ENCODE results near the gene CGREF1. TPM values are rescaled to one million over a fixed set of nuclear protein-coding genes. Genes with fewer than 3 reads are reported as not detected.
A peak's percentile ranks its signal among the peaks of the same experiment; 100 is the strongest.

CGREF1 gene
- polyA plus RNA-seq, 1 of the 3 experiments (the other 2 are of a cell fraction) = 18.3 TPM

- peak overlapping the region; percentile 61; the same call in 1 of the 2 replicates for H3K9ac ChIP-seq
- no peaks in the 10 kb centered on the region for H3K27me3 ChIP-seq (ENCODE audit: insufficient read depth)
- H2AFZ ChIP-seq (ENCODE audit: low read depth) = peak overlapping the region; percentile 74; the same call in 1 of the 2 replicates
- H3K9me2 ChIP-seq = no peaks in the 10 kb centered on the region
- H3K36me3 ChIP-seq (replicated peaks in 1 of 2; ENCODE audit: control insufficient read depth in 1 of 2, insufficient read depth in 2 of 2, low read length in 1 of 2) = peaks cover 9 to 38% of the 10 kb centered on the region in 2 experiments
- peak overlapping the region; percentile 89 for H3K4me2 ChIP-seq
- peak overlapping the region; percentile 37 to 89; a peak in 3 of 4 replicates for H3K27ac ChIP-seq (ENCODE audit: low read depth in 2 of 2, low read length in 1 of 2)
- peak overlapping the region; percentile 50 to 65 for H3K4me3 ChIP-seq (ENCODE audit: low read depth in 2 of 2, low read length in 1 of 2)
- H3F3A ChIP-seq (replicated peaks; ENCODE audit: insufficient read depth) = peaks cover 7% of the 10 kb centered on the region
- ChIA-PET CTCF (interaction anchor here (0.9 to 14.6 kb wide), 30 partner anchors 9 to 475 kb away, joined by 3 to 227 read pairs (median 6); partner anchors contain the start of genes AGBL5, OST4 and TMEM214), POLR2A (interaction anchor here (0.6 to 6.7 kb wide), 7 partner anchors 11 to 196 kb away, joined by 3 to 63 read pairs (median 3); partner anchors contain the start of genes AGBL5, OST4 and TRIM54)
- H3K79me2 ChIP-seq (ENCODE audit: insufficient read depth) = peaks cover 9% of the 10 kb centered on the region
- WGBS (ENCODE audit: low lambda C conversion rate) = 15% methylated on average over 25 of the region's 38 CpGs
- peak; percentile 83 for DNase-seq
- H3K9me3 ChIP-seq = no peaks in the 10 kb centered on the region
- H4K20me1 ChIP-seq (ENCODE audit: insufficient read depth) = peaks cover 16% of the 10 kb centered on the region; the same call in 1 of the 2 replicates
- H3K4me1 ChIP-seq (ENCODE audit: control insufficient read depth in 1 of 2, insufficient read depth in 2 of 2, low read depth in 1 of 2, low read length in 1 of 2) = peaks cover 13 to 50% of the 10 kb centered on the region in 2 experiments
- TF ChIP-seq, protein P1, sequence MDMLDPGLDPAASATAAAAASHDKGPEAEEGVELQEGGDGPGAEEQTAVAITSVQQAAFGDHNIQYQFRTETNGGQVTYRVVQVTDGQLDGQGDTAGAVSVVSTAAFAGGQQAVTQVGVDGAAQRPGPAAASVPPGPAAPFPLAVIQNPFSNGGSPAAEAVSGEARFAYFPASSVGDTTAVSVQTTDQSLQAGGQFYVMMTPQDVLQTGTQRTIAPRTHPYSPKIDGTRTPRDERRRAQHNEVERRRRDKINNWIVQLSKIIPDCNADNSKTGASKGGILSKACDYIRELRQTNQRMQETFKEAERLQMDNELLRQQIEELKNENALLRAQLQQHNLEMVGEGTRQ (IDR thresholded peaks at IDR 0.05; ENCODE audit: borderline replicate concordance, low read depth, low read length) = no peak
- TF ChIP-seq SMC3 (IDR thresholded peaks at IDR 0.05; ENCODE audit: low read depth, low read length) (peak; percentile 50; the same call in 1 of the 2 replicates), SIN3A (IDR thresholded peaks at IDR 0.05; ENCODE audit: borderline replicate concordance, low read depth, low read length) (no peak), ELF1 (IDR thresholded peaks at IDR 0.05) (no peak), FOSL2 (IDR thresholded peaks at IDR 0.05; ENCODE audit: borderline replicate concordance, low read depth) (no peak), RCOR1 (IDR thresholded peaks at IDR 0.05; ENCODE audit: low read length) (no peak), MXI1 (IDR thresholded peaks at IDR 0.05; ENCODE audit: low read depth, low read length) (no peak), FOXM1 (IDR thresholded peaks at IDR 0.05; ENCODE audit: low read depth) (no peak), RFX5 (IDR thresholded peaks at IDR 0.05; ENCODE audit: low read length) (no peak), RXRA (IDR thresholded peaks at IDR 0.05; ENCODE audit: borderline replicate concordance, low read depth) (no peak), TCF12 (IDR thresholded peaks at IDR 0.05) (no peak), MEF2A (IDR thresholded peaks at IDR 0.05; ENCODE audit: borderline replicate concordance, low read depth) (no peak), REST (IDR thresholded peaks at IDR 0.05; ENCODE audit: low read depth, low read length) (no peak), FOXJ3 (CRISPR knock-in tag; IDR thresholded peaks at IDR 0.05) (no peak), EP300 (IDR thresholded peaks at IDR 0.05; ENCODE audit: borderline replicate concordance in 1 of 2, low read depth in 1 of 2, low read length in 1 of 2) (no peak; a peak in 1 of 4 replicates), GABPA (IDR thresholded peaks at IDR 0.05; ENCODE audit: low read depth) (no peak), CHD2 (IDR thresholded peaks at IDR 0.05; ENCODE audit: low read length, partially characterized antibody) (no peak), RAD21 (IDR thresholded peaks at IDR 0.05; ENCODE audit: low read length) (peak; percentile 72), MAX (IDR thresholded peaks at IDR 0.05; ENCODE audit: low read depth) (no peak), PBX3 (IDR thresholded peaks at IDR 0.05) (0 out of 2 replicates have a peak, but pooled peaks have one; percentile 13)
- TF ChIP-seq, protein P2, sequence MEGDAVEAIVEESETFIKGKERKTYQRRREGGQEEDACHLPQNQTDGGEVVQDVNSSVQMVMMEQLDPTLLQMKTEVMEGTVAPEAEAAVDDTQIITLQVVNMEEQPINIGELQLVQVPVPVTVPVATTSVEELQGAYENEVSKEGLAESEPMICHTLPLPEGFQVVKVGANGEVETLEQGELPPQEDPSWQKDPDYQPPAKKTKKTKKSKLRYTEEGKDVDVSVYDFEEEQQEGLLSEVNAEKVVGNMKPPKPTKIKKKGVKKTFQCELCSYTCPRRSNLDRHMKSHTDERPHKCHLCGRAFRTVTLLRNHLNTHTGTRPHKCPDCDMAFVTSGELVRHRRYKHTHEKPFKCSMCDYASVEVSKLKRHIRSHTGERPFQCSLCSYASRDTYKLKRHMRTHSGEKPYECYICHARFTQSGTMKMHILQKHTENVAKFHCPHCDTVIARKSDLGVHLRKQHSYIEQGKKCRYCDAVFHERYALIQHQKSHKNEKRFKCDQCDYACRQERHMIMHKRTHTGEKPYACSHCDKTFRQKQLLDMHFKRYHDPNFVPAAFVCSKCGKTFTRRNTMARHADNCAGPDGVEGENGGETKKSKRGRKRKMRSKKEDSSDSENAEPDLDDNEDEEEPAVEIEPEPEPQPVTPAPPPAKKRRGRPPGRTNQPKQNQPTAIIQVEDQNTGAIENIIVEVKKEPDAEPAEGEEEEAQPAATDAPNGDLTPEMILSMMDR (IDR thresholded peaks at IDR 0.05) = peak; percentile 50
- TF ChIP-seq, protein P3, sequence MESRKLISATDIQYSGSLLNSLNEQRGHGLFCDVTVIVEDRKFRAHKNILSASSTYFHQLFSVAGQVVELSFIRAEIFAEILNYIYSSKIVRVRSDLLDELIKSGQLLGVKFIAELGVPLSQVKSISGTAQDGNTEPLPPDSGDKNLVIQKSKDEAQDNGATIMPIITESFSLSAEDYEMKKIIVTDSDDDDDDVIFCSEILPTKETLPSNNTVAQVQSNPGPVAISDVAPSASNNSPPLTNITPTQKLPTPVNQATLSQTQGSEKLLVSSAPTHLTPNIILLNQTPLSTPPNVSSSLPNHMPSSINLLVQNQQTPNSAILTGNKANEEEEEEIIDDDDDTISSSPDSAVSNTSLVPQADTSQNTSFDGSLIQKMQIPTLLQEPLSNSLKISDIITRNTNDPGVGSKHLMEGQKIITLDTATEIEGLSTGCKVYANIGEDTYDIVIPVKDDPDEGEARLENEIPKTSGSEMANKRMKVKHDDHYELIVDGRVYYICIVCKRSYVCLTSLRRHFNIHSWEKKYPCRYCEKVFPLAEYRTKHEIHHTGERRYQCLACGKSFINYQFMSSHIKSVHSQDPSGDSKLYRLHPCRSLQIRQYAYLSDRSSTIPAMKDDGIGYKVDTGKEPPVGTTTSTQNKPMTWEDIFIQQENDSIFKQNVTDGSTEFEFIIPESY (IDR thresholded peaks at IDR 0.05; ENCODE audit: borderline replicate concordance, low read depth) = no peak
- TF ChIP-seq, protein P4, sequence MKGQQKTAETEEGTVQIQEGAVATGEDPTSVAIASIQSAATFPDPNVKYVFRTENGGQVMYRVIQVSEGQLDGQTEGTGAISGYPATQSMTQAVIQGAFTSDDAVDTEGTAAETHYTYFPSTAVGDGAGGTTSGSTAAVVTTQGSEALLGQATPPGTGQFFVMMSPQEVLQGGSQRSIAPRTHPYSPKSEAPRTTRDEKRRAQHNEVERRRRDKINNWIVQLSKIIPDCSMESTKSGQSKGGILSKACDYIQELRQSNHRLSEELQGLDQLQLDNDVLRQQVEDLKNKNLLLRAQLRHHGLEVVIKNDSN (IDR thresholded peaks at IDR 0.05; ENCODE audit: borderline replicate concordance, low read depth) = no peak
These were observed 33.2 kb downstream of the CGREF1 start for GRCh38 chr2:27085673-27086089.

Measured in SK-N-SH (cell line).